Ecto neural progenitor cell (in vitro differentiated cells): ENCODE measurements around the gene PLK4.
"Not testable (repeated sequence)": the region's sequence is repeated elsewhere in the genome, so short reads cannot be mapped to it uniquely, and the experiment has no call there.

ENCODE experiments used
- DNase-seq: peaks from one replicate; pipeline ENCODE4 v3.0.0-alpha.2; 2018; ENCODE audit warnings: low spot score

PLK4 gene

DNA sequence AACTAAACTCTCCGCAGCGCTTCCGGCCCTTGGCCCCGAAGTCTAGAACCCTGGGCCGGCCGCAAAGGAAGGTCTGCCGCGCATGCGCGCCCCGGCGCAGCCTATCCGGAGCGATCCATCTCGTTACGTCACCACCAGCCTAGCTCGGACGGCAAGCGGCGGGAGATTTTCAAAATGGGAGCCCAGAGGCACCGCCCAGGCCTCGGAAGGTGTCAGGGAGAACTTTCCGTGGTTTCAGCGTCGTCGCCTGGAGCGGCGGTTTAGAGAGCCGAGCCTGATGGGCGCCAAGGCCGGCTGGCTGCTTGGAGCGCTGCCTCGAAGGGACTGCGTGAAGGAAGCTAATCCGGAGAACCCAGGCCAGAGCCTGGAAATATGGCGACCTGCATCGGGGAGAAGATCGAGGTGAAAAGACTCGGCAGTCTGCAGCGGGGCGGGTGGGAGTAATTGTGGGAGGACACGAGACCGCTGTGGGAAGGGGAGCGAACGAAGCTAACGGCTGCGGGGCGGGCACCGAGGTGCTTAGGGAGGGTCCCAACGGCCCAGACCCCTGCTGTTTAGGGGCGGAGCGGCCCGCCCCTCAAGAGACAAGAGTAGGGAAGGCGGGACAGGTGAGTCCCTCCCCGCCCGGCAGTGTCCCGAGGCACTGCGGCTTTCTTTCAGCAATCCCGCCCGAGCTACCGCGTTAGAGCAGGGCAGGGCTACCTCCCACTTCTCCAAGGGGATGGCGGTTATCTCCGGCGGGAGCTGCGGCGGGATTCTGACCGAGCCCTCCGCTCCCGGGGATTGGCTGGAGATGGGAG, at the start of gene PLK4:
Gene PLK4, plus strand, starts transcription at position 131 of the 800 bp plus-strand sequence. Its CDS starts 242 bp downstream, at position 373.
- DNase-seq: peak; percentile 98

DNA sequence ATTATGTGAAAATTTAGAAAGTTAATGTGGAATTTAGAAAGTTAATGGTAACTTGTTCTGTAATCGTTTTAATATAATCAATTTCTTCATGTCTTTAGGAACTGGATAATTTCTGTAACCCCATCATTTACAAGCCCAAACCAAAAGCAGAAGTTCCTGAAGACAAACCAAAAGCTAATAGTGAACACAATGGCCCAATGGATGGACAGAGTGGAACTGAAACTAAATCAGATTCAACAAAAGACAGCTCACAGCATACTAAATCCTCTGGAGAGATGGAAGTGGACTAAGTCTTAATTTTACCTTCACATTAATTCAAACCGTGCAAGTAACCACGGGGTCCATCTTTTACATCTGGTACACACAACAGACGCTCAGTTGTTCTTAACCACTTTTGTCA, 48.1 kb upstream of the PLK4 start:
- no peak for DNase-seq

DNA sequence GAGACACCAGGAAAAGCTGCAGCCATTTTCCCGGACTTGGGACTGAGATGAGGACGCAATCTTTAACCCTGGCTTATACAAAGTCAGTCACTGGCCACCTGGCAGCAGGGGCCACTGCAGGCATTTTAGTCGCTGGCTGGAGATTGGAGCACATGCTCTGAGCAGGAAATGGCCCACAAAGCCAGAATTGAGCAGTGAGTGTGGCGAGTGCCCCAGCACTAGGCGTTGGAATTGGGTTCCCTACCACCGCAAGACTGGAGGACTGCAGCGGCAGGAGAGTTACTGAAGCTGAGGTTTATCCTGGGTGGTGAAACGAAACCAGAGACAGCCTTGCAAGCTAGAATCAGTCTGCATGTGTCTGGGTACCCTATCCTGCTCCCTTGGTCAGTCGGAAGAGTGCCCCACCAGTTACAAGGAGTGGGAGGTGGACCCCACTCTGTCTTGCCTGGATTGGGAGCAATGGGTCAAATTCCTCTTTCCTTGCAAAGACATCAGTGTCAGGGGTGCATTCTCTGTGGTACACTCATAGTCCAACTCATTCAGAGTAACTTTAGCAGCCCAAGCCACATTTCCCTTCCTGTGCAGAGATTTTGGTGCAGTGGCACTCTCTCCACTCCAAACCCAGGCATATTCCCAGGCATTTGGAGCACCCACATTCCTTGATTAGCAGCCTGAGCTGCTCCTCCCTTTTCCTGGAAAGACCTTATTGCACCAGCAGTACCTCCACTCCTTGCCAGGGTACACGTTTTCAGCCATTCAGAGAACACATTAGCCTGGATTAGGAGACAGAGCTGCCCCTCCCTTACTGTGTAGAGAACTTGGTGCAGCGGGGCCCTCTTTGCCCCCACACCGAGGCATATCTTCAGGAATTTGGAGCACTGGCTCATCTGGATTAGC, 36.7 kb upstream of the PLK4 start:
- no peak for DNase-seq

DNA sequence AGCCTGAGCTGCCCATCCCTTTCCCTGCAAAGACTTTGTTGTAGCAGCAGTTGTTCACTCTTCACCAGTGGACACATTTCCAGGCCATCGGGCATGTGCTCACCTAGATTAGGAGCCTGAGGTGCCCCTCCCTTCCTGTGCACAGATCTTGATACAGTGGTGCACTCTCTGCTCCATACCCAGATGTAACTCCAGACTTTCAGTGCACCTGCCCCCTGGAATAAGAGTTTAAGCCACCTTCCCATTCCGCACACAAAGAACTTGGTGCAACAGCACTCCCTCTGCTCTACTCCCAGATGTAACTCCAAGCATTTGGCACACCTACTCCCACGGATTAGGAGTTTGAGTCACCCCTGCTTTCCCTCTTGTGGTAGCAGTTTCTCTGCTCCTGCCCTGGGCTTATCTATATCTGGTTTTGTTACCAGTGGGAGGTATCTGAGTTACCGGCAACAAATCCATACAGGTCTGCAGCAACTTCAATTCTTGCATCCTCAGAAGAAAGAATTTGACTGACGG, 36.0 kb upstream of the PLK4 start:
- DNase-seq: no peak

DNA sequence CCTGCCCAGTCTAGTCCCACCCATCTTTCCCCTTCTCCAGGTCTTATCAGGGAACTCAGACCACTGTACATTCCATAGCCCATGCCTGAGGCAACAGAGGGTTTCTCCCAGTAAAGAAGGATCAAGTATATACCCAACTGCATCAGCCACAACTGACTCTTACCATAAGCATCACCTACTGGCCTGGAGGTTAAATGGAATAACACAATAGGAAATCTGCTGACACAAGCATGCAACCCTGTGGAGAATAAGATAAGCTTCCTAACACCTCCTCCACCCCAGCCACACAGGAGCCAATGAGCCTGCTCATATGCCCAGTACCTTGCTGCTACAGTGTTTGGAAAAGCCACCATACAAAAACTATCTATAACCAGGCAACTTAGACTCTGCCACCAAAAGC, 34.6 kb upstream of the PLK4 start:
- no peak for DNase-seq

DNA sequence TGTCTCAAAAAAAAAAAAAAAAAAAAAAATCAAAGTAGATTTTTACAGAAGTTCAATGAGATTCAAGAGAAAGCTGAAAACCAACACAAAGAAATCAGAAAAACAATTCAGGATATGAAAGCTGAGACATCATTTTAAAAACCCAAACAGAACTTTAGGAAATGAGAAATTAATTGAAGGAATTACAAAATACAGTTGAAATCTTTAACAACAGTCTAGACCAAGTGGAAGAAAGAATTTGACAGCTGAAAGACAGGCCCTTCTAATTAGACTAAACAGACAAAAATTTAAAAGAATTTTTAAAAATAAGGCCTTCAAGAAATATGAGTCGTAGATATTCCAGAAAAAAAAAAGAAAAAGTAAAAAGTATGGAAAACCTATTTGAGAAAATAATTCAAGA, 33.9 kb upstream of the PLK4 start:
- DNase-seq: no peak

DNA sequence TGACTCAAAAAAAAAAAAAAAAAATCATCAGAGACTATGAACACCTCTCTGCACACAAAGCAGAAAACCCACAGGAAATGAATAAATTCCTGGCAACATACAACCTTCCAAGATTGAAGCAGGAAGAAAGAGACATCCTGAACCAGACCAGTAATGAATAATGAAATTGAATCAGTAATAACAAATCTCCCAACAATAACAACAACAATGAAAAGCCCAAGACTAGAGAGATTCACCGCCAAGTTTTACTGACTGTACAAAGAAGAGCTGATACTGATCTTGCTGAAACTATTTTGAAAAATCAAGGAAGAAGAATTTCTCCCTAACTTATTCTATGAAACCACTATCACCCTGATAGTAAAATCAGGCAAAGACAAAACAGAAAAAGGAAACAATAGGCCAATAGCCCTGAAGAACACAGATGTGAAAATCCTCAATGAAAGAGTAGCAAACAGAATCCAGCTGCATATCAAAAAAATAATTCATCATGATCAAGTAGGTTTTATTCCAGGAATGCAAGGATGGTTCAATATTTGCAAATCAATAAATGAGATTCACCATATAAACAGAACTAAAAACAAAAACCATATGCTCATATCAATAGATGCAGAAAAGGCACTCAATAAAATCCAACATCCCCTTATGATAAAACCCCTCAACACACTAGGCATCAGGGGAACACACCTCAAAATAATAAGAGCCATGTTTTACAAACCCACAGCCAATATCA, 31.0 kb upstream of the PLK4 start:
- no peak for DNase-seq

DNA sequence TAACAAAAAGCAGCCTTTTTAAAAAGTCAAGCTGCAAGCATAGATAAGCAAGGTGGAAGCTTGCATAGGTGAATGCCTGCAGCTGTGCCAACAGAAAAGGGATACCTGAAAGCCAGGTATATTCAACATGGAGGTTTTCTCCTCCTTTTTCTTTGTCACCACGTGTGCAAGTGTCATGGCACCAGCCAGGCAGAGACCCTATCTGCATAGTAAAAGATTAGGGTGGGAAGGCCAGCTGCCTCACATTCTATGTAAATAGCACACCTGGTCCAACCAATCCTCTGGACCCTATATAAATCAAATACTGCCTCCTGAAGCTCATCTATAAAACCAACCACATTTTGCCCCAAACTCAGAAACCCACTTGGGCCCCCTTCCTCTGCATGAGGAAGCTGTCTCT, 28.0 kb upstream of the PLK4 start:
- no peak for DNase-seq

DNA sequence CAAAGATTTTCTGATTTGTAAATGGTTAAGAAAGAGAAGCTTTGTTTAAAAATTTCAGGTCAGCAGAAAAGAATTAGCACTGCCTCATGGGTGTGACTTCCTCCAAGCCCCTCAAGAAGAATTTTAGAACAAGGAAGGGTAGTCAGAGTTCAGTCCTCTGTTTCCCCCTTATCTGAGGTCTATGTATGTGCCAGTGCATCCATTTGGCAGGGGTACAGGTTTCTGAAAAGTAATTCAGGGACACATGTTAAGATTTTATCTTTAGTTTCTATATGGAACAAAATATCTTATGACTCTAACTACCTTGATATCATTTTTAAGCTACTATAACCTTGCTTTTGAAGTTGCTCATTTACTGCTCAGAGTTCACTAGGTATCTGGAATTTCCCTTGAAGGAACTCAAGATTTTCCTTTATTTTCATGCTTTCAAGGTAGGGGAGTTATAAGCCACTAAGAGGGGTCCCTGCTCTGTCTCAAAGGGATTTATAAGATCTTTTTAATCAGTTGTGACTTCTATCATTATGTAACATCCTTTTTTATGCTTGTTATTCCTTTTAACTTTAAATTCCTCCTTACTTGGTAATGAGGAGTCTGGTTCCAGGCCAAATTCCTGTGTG, 24.4 kb upstream of the PLK4 start:
- DNase-seq: no peak

DNA sequence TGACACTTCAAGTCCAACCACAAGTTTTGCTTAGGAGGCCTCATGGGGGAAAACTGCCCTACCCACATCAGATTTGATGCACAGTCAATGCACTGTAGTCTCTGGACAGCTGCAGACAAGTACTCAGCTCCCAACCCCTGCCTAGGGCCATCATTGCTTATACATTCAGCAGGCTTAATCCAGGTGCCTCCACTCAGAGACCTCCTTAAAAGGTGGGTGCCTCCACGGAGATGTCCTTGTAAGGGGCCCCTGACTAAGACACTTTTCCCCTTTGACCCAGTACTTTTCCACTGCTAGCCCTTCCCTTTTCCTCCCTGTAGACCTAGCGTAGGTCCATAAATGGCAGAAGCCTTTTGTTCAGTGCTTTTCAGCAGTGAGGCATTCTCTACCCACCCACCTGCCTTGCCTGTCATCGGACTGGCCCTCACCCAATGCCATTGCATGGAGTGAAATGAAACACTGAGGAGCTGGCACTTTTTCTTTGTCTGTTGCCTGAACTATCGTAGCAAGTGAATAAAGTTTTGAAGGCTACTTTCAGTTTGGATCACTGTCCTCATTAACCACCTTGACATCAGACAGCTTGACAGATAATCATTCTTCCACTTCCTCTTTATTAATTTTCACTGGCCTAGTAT, 23.8 kb upstream of the PLK4 start:
- DNase-seq: no peak

DNA sequence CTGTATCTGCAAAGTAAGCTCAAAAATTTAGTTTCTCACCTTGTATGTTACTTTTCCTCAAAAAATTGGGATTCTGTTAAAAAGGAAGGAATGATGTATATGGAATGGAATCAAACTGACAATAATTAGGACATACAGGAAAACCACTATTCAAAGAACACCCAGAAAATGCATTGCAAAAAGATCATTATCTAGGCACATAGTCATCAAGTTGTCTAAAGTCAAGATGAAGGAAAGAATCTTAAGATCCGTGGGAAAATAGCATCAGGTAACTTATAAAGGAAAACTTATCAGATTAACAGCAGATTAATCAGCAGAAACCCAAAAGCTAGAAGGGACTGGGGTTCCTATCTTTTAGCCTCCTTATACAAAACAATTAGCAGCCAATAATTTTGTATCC, 23.1 kb upstream of the PLK4 start:
- no peak for DNase-seq

DNA sequence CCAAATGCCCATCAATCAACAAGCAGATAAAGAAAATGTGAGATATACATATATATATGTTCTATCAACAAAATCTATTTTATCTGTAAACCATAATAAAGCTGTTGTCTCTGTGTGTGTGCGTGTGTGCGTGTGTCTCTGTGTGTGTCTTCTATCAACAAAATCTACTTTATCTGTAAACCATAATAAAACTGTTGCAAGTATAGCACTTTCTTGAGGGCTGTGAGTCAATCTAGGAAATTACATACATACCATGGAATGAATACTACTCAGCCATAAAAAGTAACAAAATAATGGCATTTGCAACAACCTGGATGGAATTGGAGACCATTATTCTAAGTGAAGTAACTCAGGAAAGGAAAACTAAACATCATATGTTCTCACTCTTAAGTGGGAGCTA, 12.5 kb upstream of the PLK4 start:
- no peak for DNase-seq

DNA sequence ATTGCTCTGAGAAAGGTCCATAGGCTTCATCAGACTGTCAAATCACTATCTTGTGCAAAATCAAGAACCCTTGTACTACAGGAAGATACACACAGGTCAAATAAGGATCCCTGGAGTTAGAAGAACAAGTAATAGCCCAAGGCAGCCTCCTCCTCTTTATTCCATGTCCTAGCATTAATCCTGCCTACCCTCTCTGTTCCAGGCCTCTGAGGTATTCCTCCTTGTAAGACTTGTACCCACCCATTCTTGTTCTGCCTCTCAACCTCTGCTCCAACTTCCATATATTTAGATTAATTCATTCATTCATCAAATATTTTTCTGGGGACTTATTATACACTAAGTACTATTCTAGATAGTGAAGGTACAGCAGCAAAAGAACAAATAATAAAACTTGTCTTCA, 10.4 kb upstream of the PLK4 start:
- DNase-seq: no peak

DNA sequence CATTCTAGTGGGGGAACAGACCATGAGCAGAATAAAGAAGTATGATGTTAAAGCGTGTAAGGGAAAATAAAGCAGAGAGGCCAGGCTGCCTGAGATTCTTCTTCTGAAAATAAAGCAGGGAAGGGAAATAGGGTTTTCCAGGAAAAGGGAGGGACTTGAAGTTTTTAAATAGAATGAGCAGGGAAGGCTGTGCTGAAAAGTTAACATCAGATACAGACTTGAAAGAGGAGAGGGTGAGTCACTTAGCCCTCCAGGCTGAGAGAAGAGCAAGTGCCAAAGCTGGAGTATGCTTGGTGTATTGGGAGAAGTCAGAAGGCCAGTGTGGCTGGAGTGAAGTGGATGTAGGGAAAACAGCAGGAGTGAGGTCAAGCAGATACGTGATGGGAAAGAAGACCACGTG, 10.0 kb upstream of the PLK4 start:
- DNase-seq: no peak

DNA sequence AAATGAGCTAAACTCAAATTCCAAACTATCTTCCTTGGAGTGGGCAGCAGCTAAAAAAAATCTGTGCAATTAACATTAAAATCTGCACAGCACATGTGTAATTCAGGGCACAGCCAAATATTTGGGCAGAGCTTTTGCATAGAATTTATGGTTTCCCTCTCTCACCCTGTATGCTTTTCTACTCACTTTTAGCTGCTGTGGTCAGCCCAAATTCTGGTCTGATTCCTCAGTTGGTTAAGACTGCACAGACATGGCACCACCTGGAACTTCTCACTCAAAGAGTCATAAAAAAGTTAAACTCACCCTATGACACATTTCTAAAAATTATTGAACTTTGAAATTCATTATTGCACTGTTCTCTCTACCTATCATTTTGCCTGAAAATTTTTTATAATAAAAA, 4.9 kb upstream of the PLK4 start:
- DNase-seq: no peak

DNA sequence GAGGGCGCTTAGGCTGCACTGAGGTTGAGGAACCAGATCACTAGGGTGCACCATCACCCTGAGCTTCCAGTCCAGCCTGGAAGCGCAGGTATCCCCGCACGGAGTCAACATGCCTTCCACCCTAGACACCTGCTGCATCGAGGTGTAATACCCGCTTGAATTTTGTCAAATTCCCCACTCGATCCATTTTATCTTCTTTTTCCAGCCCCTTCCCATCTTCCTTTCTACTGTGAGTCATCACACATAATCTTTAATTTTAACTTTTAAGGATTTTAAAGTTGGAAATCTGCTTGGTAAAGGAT, 821 bp downstream of the PLK4 start:
- DNase-seq: no peak

DNA sequence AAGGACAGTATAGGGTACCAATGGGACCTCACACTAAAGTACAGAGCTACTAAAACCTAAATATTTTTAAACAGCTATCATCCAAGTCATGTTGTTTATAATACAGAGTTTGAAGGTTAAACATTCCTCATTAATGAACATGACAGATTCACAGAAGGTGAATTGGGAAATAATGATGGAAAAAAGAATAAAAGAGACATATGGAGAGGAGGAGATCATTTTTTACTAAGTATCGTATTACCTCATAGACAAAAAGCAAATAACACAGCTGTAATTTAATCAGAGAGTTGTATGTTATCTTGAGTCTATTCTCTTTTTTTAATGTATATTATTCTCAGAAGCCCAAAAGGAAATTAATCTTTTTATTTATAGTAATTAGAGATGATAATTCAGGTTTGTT, 7.9 kb downstream of the PLK4 start:
- no peak for DNase-seq

DNA sequence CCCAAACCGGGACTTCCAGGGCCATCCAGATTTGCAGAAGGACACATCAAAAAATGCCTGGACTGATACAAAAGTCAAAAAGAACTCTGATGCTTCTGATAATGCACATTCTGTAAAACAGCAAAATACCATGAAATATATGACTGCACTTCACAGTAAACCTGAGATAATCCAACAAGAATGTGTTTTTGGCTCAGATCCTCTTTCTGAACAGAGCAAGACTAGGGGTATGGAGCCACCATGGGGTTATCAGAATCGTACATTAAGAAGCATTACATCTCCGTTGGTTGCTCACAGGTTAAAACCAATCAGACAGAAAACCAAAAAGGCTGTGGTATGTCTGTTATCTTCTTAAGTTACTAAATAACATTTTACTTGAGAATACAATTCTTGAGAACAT, 9.2 kb downstream of the PLK4 start:
- DNase-seq: no peak

DNA sequence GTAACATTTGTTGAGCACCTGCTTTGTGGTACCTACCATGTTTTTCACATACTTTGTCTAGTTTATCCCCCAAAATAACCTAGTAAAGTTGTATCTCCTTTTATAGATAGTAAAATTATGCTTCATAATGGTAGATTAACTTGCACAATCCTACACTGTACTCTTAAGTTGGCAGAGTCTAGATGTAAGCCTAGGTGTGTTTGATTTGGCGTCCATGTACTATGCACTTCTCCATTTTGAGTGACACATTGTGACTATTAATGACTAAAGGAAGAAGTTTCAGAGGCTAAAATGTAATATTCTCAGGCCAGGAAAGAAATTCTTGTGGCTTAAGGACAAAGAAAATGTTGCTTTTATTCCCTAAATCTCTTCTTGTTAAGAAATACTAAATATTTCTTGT, 15.4 kb downstream of the PLK4 start:
- DNase-seq: no peak

DNA sequence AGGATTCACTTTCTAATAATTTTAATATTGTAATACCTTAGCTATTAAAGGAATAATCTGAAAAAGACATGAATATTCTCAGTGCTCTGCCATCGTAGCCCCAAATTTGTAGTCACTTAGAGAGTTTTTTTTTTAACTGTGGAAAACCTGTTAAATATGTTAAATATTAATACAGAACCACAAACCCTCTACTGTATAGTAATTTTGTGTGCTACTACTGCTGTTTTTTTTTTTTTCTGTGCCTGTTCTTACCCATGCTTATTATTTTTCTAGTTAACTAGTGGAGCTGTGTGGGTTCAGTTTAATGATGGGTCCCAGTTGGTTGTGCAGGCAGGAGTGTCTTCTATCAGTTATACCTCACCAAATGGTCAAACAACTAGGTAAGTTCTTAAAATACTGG, 15.8 kb downstream of the PLK4 start:
- DNase-seq: no peak

DNA sequence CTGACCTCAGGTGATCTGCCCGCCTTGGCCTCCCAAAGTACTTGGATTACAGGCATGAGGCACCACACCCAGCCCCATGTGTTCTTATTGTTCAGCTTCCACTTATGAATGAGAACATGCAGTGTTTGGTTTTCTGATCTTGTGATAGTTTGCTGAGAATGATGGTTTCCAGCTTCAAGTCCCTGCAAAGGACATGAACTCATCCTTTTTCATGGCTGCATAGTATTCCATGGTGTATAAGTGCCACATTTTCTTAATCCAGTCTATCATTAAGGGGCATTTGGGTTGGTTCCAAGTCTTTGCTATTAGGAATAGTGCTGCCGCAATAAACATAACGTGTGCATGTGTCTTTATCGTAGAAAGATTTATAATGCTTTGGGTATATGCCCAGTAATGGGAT, 19.0 kb downstream of the PLK4 start:
- DNase-seq: not testable (repeated sequence)

DNA sequence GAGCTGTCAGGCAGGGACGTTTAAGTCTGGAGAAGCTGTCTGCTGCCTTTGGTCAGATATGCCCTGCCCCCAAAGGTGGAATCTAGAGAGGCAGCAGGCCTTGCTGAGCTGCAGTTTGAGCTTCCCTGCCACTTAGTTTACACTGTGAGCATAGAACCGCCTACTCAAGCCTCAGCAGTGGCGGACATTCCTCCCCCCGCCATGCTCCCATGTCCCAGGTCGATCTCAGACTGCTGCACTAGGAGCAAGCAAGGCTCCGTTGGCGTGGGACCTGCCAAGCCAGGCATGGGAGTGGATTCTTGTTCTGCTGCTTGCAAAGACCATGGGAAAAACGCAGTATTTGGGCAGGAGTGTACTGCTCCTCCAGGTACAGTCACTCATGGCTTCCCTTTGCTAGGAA, 24.3 kb downstream of the PLK4 start:
- no peak for DNase-seq
